K562 (cell line): ENCODE data around the gene PYGM. TPM values are rescaled to one million over a fixed set of nuclear protein-coding genes. Genes with fewer than 3 reads are reported as not detected.

Experiments
- ATAC-seq: fragments of 200-7000 bp; cut with Tn5 transposase; 3 replicates; pipeline ENCODE4 v1.9.1; 2020; ENCODE audit warnings: moderate library complexity
- BruUV-seq: library from RNA; stranded (reverse); fragments of 400-500 nt; replicated peaks from 2 replicates; lab custom pipeline; 2021; lab: Mats Ljungman, UMichigan
- CTCF ChIA-PET: fragments of 300-600 bp; formaldehyde crosslinking; extraction: SDS; loops from one replicate; lab custom pipeline; 2021; ENCODE audit warnings: low intra/inter-chr PET ratio; lab: Yijun Ruan, JAX
- POLR2A ChIA-PET: fragments of 300-600, 350-650 bp; sonication (Branson Sonifier 250); formaldehyde crosslinking; extraction: SDS; loops from one replicate; lab custom pipeline; 2021; ENCODE audit warnings: antibody characterized with exemption, inconsistent platforms; lab: Yijun Ruan, JAX
- DNase-seq, 4 experiments: peaks; one replicate each; pipeline versions ENCODE4 v3.0.0 to v3.0.0-alpha.2; 2011 to 2018; ENCODE audit warnings: low spot score in 3 of 4, mixed read lengths in 3 of 4; ENCODE audit errors: extremely low read depth in 1 of 4
- FAIRE-seq: peaks from 2 replicates; lab custom pipeline; 2011; peaks lifted over from hg19 to GRCh38; lab: Jason Lieb, UNC
- H2AFZ ChIP-seq: 2 replicates; pipeline ENCODE4 v1.6.0; 2011; ENCODE audit warnings: low read depth, low read length, control low read depth, inconsistent platforms
- H3K27ac ChIP-seq: fragments of 200-600 bp; 3 replicates; pipeline ENCODE4 v1.8.0; 2011; ENCODE audit warnings: low read depth, mild to moderate bottlenecking, control low read depth, inconsistent platforms, low read length, moderate library complexity, mixed read lengths; ENCODE audit errors: extremely low read depth
- H3K27me3 ChIP-seq, 2 experiments: fragments of 300-600 bp in 1 of 2; 2 replicates in 1 of 2; 3 replicates in 1 of 2; pipeline versions ENCODE4 v1.6.0 to v1.8.0; 2011; ENCODE audit warnings: inconsistent platforms in 2 of 2, low read length in 2 of 2, mild to moderate bottlenecking in 1 of 2, mixed read lengths in 1 of 2, moderate library complexity in 1 of 2; ENCODE audit not compliant: control insufficient read depth in 2 of 2, insufficient read depth in 2 of 2
- H3K36me3 ChIP-seq: fragments of 300-600 bp; 3 replicates; pipeline ENCODE4 v1.8.0; 2011; ENCODE audit warnings: mild to moderate bottlenecking, low read length, inconsistent platforms; ENCODE audit not compliant: control insufficient read depth, insufficient read depth
- H3K4me1 ChIP-seq, 2 experiments: fragments of 200-600 bp in 1 of 2; replicated peaks in 1 of 2; 2 replicates in 1 of 2; 3 replicates in 1 of 2; pipeline versions ENCODE4 v1.5.1 to v1.8.0; 2011; ENCODE audit warnings: inconsistent platforms in 2 of 2, low read length in 2 of 2, mild to moderate bottlenecking in 1 of 2, mixed read lengths in 1 of 2, moderate library complexity in 1 of 2; ENCODE audit not compliant: control insufficient read depth in 2 of 2, insufficient read depth in 2 of 2
- H3K4me2 ChIP-seq: 2 replicates; pipeline ENCODE4 v1.6.1; 2011; ENCODE audit warnings: low read length, control low read depth, inconsistent platforms, mixed read lengths; ENCODE audit not compliant: insufficient read depth
- H3K4me3 ChIP-seq: fragments of 200-600 bp; sonication (generic), shearing (Covaris generic); 2 replicates; pipeline ENCODE4 v1.5.1; 2016; ENCODE audit warnings: control low read depth, inconsistent platforms
- H3K79me2 ChIP-seq: fragments of 200-600 bp; 3 replicates; pipeline ENCODE4 v1.8.0; 2011; ENCODE audit warnings: low read length, inconsistent platforms; ENCODE audit not compliant: control insufficient read depth, insufficient read depth
- H3K9ac ChIP-seq, 2 experiments: 2 replicates each; pipeline versions ENCODE4 v1.6.0 to v1.6.1; 2011; ENCODE audit warnings: low read depth in 2 of 2, low read length in 2 of 2, control low read depth in 1 of 2, inconsistent platforms in 1 of 2, mild to moderate bottlenecking in 1 of 2, mixed read lengths in 1 of 2; ENCODE audit not compliant: insufficient read depth in 1 of 2
- H3K9me1 ChIP-seq: one replicate; pipeline ENCODE4 v1.6.0; 2011; ENCODE audit warnings: inconsistent platforms, mild to moderate bottlenecking, low read length, moderate library complexity; ENCODE audit not compliant: control insufficient read depth, insufficient read depth
- H3K9me3 ChIP-seq: replicated peaks from 2 replicates; pipeline ENCODE4 v1.5.1; 2011; ENCODE audit warnings: low read depth, low read length, inconsistent platforms; ENCODE audit not compliant: control insufficient read depth, insufficient read depth
- H4K20me1 ChIP-seq: replicated peaks from 2 replicates; pipeline ENCODE4 v1.6.1; 2011; ENCODE audit warnings: low read length, inconsistent platforms, mixed read lengths; ENCODE audit not compliant: control insufficient read depth, insufficient read depth
- BCOR ChIP-seq: fragments of 450-650 bp; IDR thresholded peaks from 2 replicates; pipeline ENCODE4 v1.6.1; 2016
- FOXA3 ChIP-seq, 2 experiments: fragments of 450-650 bp in 1 of 2; sonication (generic) in 1 of 2; formaldehyde crosslinking; IDR thresholded peaks in 1 of 2; conservative IDR thresholded peaks in 1 of 2; 2 replicates each; pipeline versions ENCODE4 v1.4.0 to v1.8.0; 2020 to 2022; ENCODE audit warnings: mild to moderate bottlenecking in 2 of 2, missing genetic modification reagents in 1 of 2
- KLF13 ChIP-seq: fragments of 450-650 bp; IDR thresholded peaks from 2 replicates; pipeline ENCODE4 v1.6.1; 2016; ENCODE audit warnings: missing genetic modification characterization, low read depth, mild to moderate bottlenecking, missing compliant biosample characterization, moderate library complexity, borderline replicate concordance
- L3MBTL2 ChIP-seq: fragments of 450-650 bp; IDR thresholded peaks from 2 replicates; pipeline ENCODE4 v1.6.1; 2016; ENCODE audit warnings: mild to moderate bottlenecking, moderate library complexity
- NR2C1 ChIP-seq, 2 experiments: fragments of 450-650 bp; IDR thresholded peaks; 2 replicates each; pipeline ENCODE4 v1.6.1; 2017; ENCODE audit warnings: mild to moderate bottlenecking in 2 of 2, antibody characterized with exemption in 1 of 2, inconsistent platforms in 1 of 2, missing compliant biosample characterization in 1 of 2, missing genetic modification characterization in 1 of 2
- NUFIP1 ChIP-seq: fragments of 450-650 bp; IDR thresholded peaks from 2 replicates; pipeline ENCODE4 v1.6.1; 2018; ENCODE audit not compliant: partially characterized antibody
- PCBP1 ChIP-seq: fragments of 200-400 bp; formaldehyde crosslinking; IDR thresholded peaks from 2 replicates; pipeline ENCODE4 v1.6.1; 2018; ENCODE audit warnings: mild to moderate bottlenecking, low read depth, low read length; ENCODE audit not compliant: poor library complexity, severe bottlenecking
- PCBP2 ChIP-seq: fragments of 200-400 bp; formaldehyde crosslinking; IDR thresholded peaks from 2 replicates; pipeline ENCODE4 v1.6.1; 2018; ENCODE audit warnings: low read length, low read depth, mild to moderate bottlenecking, moderate library complexity; ENCODE audit not compliant: poor library complexity, severe bottlenecking
- PYGO2 ChIP-seq: fragments of 450-650 bp; IDR thresholded peaks from 2 replicates; pipeline ENCODE4 v1.6.1; 2016; ENCODE audit warnings: mild to moderate bottlenecking, missing genetic modification characterization, moderate library complexity, missing compliant biosample characterization
- RBM22 ChIP-seq: fragments of 200-400 bp; formaldehyde crosslinking; IDR thresholded peaks from 2 replicates; pipeline ENCODE4 v1.6.1; 2018; ENCODE audit warnings: low read length, low read depth; ENCODE audit not compliant: poor library complexity, severe bottlenecking
- SOX6 ChIP-seq: fragments of 450-650 bp; IDR thresholded peaks from 2 replicates; pipeline ENCODE4 v1.6.1; 2014; ENCODE audit warnings: mild to moderate bottlenecking
- ZNF589 ChIP-seq: fragments of 200-800 bp; sonication (Bioruptor generic); IDR thresholded peaks from 2 replicates; pipeline ENCODE4 v1.6.1; 2016; ENCODE audit warnings: low read depth, missing genetic modification characterization, missing compliant biosample characterization
- WGBS: fragments of 100-300 bp; shearing (Covaris generic); methylation state at CpG from one replicate; pipeline ENCODE4 v1.1.6; 2016; ENCODE audit warnings: low coverage, mixed read lengths; ENCODE audit not compliant: insufficient coverage; ENCODE audit errors: missing lambda C conversion rate; 5-methylcytosine and 5-hydroxymethylcytosine counted together
- in situ Hi-C: fragments of 300-500 bp; cut with MboI; formaldehyde crosslinking; loops from 4 replicates; pipeline ENCODE4 v1.15.0; 2018; ENCODE audit warnings: inconsistent platforms, mixed read lengths
- intact Hi-C: fragments of 100-400 bp; cut with micrococcal nuclease; formaldehyde crosslinking; loops from 2 replicates; pipeline ENCODE4 v1.14.2; 2022
- polyA plus RNA-seq, 8 experiments: library from polyadenylated mRNA; depleted of rRNA in 4 of 8; stranded (reverse) in 5 of 8; unstranded in 3 of 8; fragments of >200 nt; fragmentation: Nextera tagmentation in 2 of 8; fragmentation: Illumina TruSeq in 1 of 8; extraction: Ambion mirVana in 2 of 8; extraction: Trizol in 1 of 8; gene quantifications; 2 replicates each; pipeline versions ENCODE4 v1.2.1 to v1.2.3, GENCODE V29; 2011 to 2014; ENCODE audit warnings: inconsistent platforms in 1 of 8, missing spikeins in 1 of 8
- total RNA-seq, 7 experiments: library from RNA; depleted of rRNA in 6 of 7; stranded (reverse); fragments of >200 nt in 6 of 7; fragmentation: Illumina TruSeq in 2 of 7; extraction: Trizol in 2 of 7; gene quantifications; 2 replicates each; pipeline versions ENCODE4 v1.2.1 to v1.2.3, GENCODE V29; 2011 to 2021; ENCODE audit warnings: low replicate concordance in 1 of 7

PYGM gene
- total and polyA plus RNA-seq, 9 of the 15 experiments (the other 6 are each of a cell fraction or from before 2014, with no cell fraction given) = 0.07 to 1.5 (median 0.68) TPM

GRCh38 chr11:64799256-64799622 is 39.5 kb upstream of the PYGM start:
- Histone ChIP-seq H3K9me1 (no peaks in the 10 kb centered on the region), H4K20me1 (no peaks in the 10 kb centered on the region), H3K27ac (no peak overlapping the region), H3K27me3 (no peaks in the 10 kb centered on the region), H3K9me3 (no peaks in the 10 kb centered on the region), H3K9ac (peak overlapping the region in 1 of 2 experiments; percentile 85; a peak in 2 of 4 replicates), H3K4me2 (no peak overlapping the region), H3K36me3 (peaks cover 4% of the 10 kb centered on the region; the same call in 1 of the 3 replicates), H3K4me3 (no peak overlapping the region), H3K79me2 (no peaks in the 10 kb centered on the region), H3K4me1 (peaks cover 29 to 71% of the 10 kb centered on the region in 2 experiments), H2AFZ (no peak overlapping the region)
- ChIA-PET CTCF (no interaction called here), POLR2A (interaction anchor here (0.6 to 1.6 kb wide), 4 partner anchors 21 to 321 kb away, joined by 3 to 5 read pairs (median 3); partner anchors contain the start of gene SF1)
- BruUV-seq = no TSS peak
- ATAC-seq (no peak), FAIRE-seq (no peak), DNase-seq (no peak)
- intact Hi-C loops = no loop called here
- 77% methylated on average over 6 of the region's 7 CpGs for WGBS
- no peak for TF ChIP-seq FOXA3 (CRISPR knock-in tag; conservative IDR thresholded peaks at IDR 0.05 in 1 of 2, IDR thresholded peaks at IDR 0.05 in 1 of 2)
- TF ChIP-seq PCBP1 = no peak
- TF ChIP-seq ZNF589 = no peak
- TF ChIP-seq NR2C1 (IDR thresholded peaks at IDR 0.05) = no peak
- TF ChIP-seq NR2C1 (tag; IDR thresholded peaks at IDR 0.05) = no peak
- no peak for TF ChIP-seq PCBP2
- no peak for TF ChIP-seq SOX6
- TF ChIP-seq BCOR = no peak
- no peak for TF ChIP-seq PYGO2 (tag)
- TF ChIP-seq KLF13 (tag) = no peak
- no peak for TF ChIP-seq L3MBTL2
- no peak for TF ChIP-seq NUFIP1
- TF ChIP-seq RBM22 = no peak
- in situ Hi-C loops = no loop called here
